Caki2 (cell line): ENCODE results near the gene ITGA5. TPM values are rescaled to one million over a fixed set of nuclear protein-coding genes. Genes with fewer than 3 reads are reported as not detected.

ENCODE experiments used
- DNase-seq: peaks from one replicate; pipeline ENCODE4 v3.0.0-alpha.2; 2015; ENCODE audit warnings: low read depth
- in situ Hi-C: cut with HindIII; loops from 2 replicates; pipeline ENCODE4 v1.10.0; 2016; ENCODE audit warnings: low sequenced_read_pairs, low pct_unique_long_range_greater_than_20kb, mixed read lengths
- total RNA-seq: library from RNA; depleted of rRNA; stranded (reverse); fragments of >200 nt; shearing (Covaris generic); gene quantifications from 2 replicates; pipeline ENCODE4 v1.2.3, GENCODE V29; 2014; ENCODE audit warnings: low replicate concordance

ITGA5 gene
- total RNA-seq, 1 experiment from 2014 or later, result 44.7 TPM

GRCh38 chr12:54416687-54417603 lies 2.1 kb downstream of the ITGA5 start:
- in situ Hi-C loops, result no loop called here
- DNase-seq, result no peak

- no peak for DNase-seq
- in situ Hi-C loops, result no loop called here
These were observed 3.7 kb downstream of the ITGA5 start for GRCh38 chr12:54415221-54415929.

- in situ Hi-C loops, result no loop called here
- no peak for DNase-seq
These were observed 5.5 kb downstream of the ITGA5 start for GRCh38 chr12:54413284-54414190.

GRCh38 chr12:54412786-54413185 lies 6.3 kb downstream of the ITGA5 start:
- in situ Hi-C loops, result no loop called here
- DNase-seq, result no peak

DNA sequence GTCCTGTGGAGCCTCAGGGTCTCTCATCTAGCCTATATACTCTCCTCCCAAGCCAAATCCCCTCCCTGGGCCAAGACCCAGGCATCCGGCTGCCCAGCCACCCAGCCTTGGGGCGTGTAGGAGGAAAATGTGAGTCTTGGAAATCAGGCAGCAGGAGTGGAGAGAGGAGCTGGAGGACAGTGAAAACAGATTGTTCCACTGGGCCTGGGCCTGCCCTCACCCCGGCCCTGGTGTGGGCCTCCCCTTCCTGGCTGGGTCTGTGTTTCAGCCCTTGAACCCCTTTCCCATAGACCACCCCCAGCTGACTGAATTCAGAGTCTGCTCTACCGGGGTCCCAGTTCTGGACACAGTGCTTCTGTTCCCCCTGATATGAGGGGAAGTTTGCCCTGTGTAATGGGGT lies 6.7 kb downstream of the ITGA5 start:
- in situ Hi-C loops, result no loop called here
- DNase-seq, result no peak

DNA sequence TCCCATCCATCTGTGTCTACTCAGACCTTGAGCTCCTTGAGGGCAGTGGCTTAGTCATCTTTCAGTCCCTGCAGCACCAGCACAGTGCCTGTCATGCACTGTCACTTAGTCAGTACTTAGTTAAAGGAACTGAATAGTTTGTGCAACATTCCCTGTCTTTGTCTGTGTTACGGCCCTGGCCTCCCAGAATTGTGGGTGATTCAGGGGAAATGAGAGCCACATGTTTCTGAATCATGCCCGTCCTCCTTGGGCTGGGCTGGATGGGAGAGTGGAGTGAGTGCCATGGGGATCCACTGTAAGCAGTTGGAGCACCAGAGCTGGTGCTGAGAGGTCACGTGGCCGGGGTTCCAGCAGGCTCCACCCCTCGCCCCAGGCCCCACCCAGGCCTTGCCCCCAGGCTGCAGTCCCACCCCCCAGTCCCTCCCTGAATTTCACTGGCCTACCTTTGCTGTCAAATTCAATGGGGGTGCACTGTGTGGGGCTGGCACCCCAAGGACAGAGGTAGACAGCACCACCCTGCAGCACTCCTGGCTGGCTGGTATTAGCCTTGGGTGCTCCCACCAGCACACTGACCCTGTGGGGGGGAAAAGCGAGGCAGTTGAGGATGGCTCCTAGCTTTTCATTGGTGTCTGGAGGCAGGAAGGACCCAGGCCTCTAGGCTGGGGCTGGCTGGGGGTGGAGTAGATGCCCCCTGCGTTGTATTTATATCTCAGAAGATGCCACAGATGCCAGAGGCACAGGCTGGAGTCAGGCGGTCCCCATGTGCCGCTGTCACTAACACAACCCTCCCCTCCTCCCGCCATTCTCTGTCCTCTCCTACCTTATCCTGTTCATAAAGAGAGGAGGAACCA lies 7.5 kb downstream of the ITGA5 start:
- in situ Hi-C loops, result no loop called here
- peak; percentile 96 for DNase-seq

GRCh38 chr12:54409267-54409666 lies 9.8 kb downstream of the ITGA5 start:
- in situ Hi-C loops, result no loop called here
- no peak for DNase-seq

GRCh38 chr12:54407183-54407905 lies 11.7 kb downstream of the ITGA5 start:
- in situ Hi-C loops, result no loop called here

DNA sequence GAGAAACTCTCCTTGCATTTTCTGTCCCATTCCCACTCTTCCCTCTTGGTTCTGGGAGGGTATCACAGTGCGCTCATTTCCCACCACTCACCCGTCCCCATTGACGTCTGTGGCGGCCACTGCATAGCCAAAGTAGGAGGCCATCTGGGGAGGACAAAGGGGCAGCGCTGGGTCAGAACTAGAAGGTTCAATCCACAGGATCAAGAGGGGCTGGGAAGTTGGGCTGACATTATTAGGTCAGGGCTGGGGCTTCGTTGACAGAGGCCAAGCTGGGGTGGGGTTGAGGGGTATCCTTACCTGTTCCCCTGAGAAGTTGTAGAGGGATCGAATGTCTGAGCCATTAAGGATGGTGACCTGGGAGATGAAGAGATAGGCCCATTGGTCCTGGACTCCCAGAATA lies 13.5 kb downstream of the ITGA5 start:
- in situ Hi-C loops, result no loop called here
- DNase-seq, result no peak

More at GRCh38 chr12:54407183-54407905, 11.7 kb downstream of the ITGA5 start:
- no peak for DNase-seq

- in situ Hi-C loops, result no loop called here
These were observed 14.0 kb downstream of the ITGA5 start for GRCh38 chr12:54405106-54405505.

GRCh38 chr12:54404061-54405004 lies 14.7 kb downstream of the ITGA5 start:
- peak; percentile 56 for DNase-seq
- in situ Hi-C loops, result no loop called here

More at GRCh38 chr12:54405106-54405505, 14.0 kb downstream of the ITGA5 start:
- no peak for DNase-seq

- in situ Hi-C loops, result no loop called here
- peak; percentile 40 for DNase-seq
These were observed 17.9 kb downstream of the ITGA5 start for GRCh38 chr12:54401119-54401518.

- DNase-seq, result peak; percentile 85
- in situ Hi-C loops, result no loop called here
These were observed 19.9 kb downstream of the ITGA5 start for GRCh38 chr12:54398995-54399793.

DNA sequence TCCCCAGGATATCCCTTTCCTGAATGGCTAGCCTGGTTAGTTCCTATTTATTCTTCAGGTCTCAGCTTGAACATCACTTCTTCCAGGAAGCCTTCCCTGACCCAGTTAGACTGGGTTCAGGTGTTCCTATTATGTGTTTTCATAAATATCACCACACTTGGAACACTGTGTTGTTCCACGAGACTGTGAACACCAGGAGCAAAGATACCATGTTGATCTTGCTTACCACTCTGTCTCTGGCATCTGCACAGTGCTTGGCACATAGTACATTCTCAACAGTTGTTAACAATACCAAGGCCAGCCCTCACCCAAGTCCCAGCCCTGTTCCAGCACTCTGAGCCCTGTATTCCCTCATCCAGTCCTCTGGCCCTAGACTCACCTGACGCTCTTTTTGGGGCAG lies 20.8 kb downstream of the ITGA5 start:
- in situ Hi-C loops, result no loop called here
- no peak for DNase-seq

- in situ Hi-C loops, result no loop called here
- DNase-seq, result no peak
These were observed 21.9 kb downstream of the ITGA5 start for GRCh38 chr12:54397157-54397556.
